HepG2 (cell line): Measurements from ENCODE around the gene DCHS2.

ENCODE experiments used
- EZH2 ChIP-seq: conservative IDR thresholded peaks from 2 replicates; pipeline ENCODE4 v1.6.1; 2012; ENCODE audit warnings: mild to moderate bottlenecking, low read depth, low read length, moderate library complexity
- JUND ChIP-seq: sonication (generic); formaldehyde crosslinking; IDR thresholded peaks from 2 replicates; pipeline ENCODE4 v1.8.0; 2022; ENCODE audit warnings: mild to moderate bottlenecking, missing genetic modification reagents
- SRF ChIP-seq: IDR thresholded peaks from 2 replicates; pipeline ENCODE4 v1.6.1; 2011; ENCODE audit warnings: mild to moderate bottlenecking, low read depth, low read length, moderate library complexity
- ZNF609 ChIP-seq: sonication (generic); formaldehyde crosslinking; IDR thresholded peaks from 2 replicates; pipeline ENCODE4 v1.4.0; 2020; ENCODE audit warnings: mild to moderate bottlenecking, missing genetic modification reagents, borderline replicate concordance
- ZNF616 ChIP-seq: sonication (generic); formaldehyde crosslinking; IDR thresholded peaks from 2 replicates; pipeline ENCODE4 v1.5.0; 2020; ENCODE audit warnings: low read depth, mild to moderate bottlenecking, missing genetic modification reagents
- TF ChIP-seq, protein P1 (sequence below): sonication (generic); formaldehyde crosslinking; IDR thresholded peaks from 2 replicates; pipeline ENCODE4 v1.5.0; 2020; ENCODE audit warnings: mild to moderate bottlenecking, missing genetic modification reagents, moderate library complexity
- TF ChIP-seq, protein P2 (sequence below): sonication (generic); formaldehyde crosslinking; IDR thresholded peaks from 2 replicates; pipeline ENCODE4 v1.4.0; 2020; ENCODE audit warnings: missing genetic modification reagents

GRCh38 chr4:154471526-154472331 lies 19.9 kb downstream of the DCHS2 start:
- TF ChIP-seq EZH2 = no peak
- TF ChIP-seq, protein P1, sequence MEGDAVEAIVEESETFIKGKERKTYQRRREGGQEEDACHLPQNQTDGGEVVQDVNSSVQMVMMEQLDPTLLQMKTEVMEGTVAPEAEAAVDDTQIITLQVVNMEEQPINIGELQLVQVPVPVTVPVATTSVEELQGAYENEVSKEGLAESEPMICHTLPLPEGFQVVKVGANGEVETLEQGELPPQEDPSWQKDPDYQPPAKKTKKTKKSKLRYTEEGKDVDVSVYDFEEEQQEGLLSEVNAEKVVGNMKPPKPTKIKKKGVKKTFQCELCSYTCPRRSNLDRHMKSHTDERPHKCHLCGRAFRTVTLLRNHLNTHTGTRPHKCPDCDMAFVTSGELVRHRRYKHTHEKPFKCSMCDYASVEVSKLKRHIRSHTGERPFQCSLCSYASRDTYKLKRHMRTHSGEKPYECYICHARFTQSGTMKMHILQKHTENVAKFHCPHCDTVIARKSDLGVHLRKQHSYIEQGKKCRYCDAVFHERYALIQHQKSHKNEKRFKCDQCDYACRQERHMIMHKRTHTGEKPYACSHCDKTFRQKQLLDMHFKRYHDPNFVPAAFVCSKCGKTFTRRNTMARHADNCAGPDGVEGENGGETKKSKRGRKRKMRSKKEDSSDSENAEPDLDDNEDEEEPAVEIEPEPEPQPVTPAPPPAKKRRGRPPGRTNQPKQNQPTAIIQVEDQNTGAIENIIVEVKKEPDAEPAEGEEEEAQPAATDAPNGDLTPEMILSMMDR (CRISPR knock-in tag) = no peak
- TF ChIP-seq, protein P2, sequence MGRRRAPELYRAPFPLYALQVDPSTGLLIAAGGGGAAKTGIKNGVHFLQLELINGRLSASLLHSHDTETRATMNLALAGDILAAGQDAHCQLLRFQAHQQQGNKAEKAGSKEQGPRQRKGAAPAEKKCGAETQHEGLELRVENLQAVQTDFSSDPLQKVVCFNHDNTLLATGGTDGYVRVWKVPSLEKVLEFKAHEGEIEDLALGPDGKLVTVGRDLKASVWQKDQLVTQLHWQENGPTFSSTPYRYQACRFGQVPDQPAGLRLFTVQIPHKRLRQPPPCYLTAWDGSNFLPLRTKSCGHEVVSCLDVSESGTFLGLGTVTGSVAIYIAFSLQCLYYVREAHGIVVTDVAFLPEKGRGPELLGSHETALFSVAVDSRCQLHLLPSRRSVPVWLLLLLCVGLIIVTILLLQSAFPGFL (CRISPR knock-in tag) = no peak
- no peak for TF ChIP-seq JUND (CRISPR knock-in tag)
- no peak for TF ChIP-seq SRF
- no peak for TF ChIP-seq ZNF616 (CRISPR knock-in tag)
- no peak for TF ChIP-seq ZNF609 (CRISPR knock-in tag)
